COR-L47 (cell line): Measurements from ENCODE around the gene INHA.

ENCODE experiments used
- DNase-seq: peaks from one replicate; lab custom pipeline; 2025; lab: John Stamatoyannopoulos, UW

INHA gene

GRCh38 chr2:219540784-219541504 lies 31.2 kb upstream of the INHA start:
- DNase-seq = no peak

DNA sequence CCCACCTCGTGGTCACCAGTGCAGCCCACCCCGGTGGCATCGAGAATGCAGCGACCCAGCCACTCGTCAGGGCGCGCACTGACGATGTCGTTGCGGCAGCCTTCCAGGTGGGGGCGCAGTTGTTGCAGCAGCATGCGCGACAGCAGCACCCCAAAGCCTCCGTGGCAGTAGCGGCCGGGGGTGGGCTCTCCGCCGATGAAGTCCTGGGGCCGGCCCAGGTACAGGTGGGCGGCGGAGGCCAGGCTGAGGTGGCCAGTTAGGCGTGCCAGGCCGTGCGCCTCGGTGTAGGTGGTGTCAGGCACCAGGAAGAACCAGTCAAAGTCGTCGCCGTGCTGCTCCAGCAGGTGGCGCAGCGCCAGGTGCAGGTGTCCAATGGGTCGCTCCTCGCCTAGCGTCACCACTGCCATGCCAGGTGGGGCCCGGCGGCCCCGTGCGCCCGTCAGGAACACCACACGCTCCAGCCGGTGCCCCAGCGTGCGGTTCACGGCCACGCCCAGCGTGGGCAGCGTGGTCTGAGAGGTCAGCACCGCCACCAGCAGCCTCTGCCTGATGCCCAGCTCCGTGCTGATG lies 30.4 kb upstream of the INHA start:
- peak; percentile 87 for DNase-seq

GRCh38 chr2:219542931-219543595 lies 29.0 kb upstream of the INHA start:
- DNase-seq = peak; percentile 58

- DNase-seq = peak; percentile 97
These were observed 28.3 kb upstream of the INHA start, which contains the start of the genes CHPF and TMEM198 for GRCh38 chr2:219543596-219544358. CHPF (minus strand) TSS chr2:219543809; CDS start chr2:219543538, 271 bp downstream. TMEM198 (plus strand) TSS chr2:219544028; CDS start chr2:219544728, 700 bp downstream.

DNA sequence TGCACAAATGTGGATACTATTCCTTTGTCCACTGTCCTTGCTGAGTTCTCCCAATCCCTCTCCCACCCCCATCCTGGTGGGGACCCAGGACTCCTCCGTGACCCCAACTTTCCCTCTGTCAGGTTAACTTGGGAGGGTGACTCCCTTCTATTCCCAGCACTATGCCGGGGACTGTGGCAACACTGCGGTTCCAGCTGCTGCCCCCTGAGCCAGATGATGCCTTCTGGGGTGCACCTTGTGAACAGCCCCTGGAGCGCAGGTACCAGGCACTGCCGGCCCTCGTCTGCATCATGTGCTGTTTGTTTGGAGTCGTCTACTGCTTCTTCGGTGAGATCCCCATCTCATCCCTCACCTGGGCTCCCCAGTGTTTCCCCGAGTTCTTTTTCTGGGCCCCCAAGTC lies 27.5 kb upstream of the INHA start:
- DNase-seq = no peak

DNA sequence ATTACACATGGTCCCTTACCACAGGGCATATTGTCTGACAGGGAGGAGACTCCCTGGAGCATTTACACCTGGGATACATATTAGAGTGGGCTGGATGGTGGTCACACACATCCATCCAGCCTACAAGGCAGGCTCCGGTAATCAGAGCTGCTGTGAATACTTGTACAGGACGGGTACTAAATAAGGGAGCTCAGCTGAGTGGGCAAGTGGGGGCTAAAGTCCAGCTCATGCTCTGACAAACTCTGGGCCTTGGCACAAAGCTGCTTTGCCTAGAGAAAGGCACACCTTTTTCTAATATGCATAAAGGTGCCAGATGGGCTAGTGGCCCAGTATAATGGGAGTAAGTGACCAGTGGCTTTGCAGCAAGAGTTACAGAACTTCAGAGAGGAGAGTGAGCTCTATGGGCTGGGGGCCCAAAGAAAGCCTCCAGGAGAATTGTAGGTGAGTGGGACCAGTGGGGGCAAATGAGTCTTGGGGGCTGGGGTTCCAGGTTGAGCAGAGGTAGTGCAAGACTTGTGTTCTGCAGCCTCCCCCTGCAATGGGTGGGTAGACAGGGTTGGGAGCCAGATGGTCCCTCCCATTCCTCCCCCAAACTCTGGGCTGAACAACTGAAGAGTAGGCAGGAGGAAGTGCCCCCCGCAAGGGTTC lies 26.7 kb upstream of the INHA start:
- DNase-seq = no peak

GRCh38 chr2:219545943-219546352 lies 26.2 kb upstream of the INHA start:
- DNase-seq = no peak

DNA sequence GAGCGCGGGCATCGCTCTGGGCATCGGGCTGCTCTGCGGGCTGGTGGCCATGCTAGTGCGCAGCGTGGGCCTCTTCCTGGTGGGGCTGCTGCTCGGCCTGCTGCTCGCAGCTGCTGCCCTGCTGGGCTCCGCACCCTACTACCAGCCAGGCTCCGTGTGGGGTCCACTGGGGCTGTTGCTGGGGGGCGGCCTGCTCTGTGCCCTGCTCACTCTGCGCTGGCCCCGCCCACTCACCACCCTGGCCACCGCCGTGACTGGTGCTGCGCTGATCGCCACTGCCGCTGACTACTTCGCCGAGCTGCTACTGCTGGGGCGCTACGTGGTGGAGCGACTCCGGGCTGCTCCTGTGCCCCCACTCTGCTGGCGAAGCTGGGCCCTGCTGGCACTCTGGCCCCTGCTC lies 24.5 kb upstream of the INHA start:
- DNase-seq = no peak

DNA sequence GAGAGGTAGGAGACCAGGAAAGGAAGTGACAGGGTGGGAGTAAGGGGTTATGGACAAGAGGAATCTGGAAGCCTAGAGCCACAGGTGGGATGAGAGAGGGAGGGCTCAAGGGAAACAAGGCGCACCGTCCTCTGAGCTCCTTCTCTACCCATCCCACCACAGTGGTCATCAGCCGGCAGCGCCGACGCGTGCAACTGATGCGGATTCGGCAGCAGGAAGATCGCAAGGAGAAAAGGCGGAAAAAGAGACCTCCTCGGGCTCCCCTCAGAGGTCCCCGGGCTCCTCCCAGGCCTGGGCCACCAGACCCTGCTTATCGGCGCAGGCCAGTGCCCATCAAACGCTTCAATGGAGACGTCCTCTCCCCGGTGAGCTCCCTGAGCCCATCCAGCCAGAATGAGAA lies 23.1 kb upstream of the INHA start:
- no peak for DNase-seq

- no peak for DNase-seq
These were observed 22.5 kb upstream of the INHA start for GRCh38 chr2:219549619-219550018.

GRCh38 chr2:219551441-219552381 lies 20.4 kb upstream of the INHA start:
- no peak for DNase-seq

DNA sequence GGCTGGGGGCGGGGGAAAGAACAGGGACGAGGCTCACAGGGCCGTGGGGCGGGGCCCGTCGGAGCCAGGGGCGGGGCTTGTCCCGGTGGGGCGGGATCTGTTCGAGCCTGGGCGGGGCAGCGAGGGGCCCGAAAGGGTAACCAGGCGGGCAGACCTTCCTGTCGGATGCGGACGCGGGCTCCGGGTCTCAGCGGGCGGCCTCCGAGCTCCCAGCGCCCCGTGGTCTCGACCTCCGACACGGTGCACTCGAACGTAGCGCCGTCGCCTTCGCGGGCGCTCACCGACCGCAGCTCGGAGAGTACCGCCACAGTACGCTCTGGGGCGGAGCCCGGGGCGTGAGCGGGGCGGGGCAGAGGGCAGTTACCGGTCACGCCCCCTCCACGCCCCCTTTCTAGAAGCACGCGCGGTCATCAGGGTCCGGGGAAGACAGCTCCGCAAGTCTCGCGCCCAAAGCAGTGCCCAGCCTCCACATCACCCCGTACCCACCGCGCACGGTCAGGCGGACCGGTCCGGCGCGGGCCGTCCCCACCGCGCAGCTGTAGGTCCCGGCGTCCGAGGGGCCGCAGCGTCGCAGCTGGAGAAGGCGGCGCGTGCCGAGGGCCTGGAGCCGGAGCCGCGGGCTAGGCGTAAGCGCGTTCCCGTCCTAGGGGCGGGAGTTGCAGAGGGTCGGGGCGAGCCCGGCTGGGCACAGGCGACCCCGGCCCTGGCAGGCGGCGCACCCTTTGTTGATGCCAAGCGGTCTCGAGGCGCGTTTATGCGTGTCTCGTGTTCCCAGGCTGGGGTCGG lies 19.5 kb upstream of the INHA start:
- peak; percentile 74 for DNase-seq

GRCh38 chr2:219553168-219553417 lies 19.0 kb upstream of the INHA start:
- no peak for DNase-seq

GRCh38 chr2:219553463-219553963 lies 18.6 kb upstream of the INHA start:
- no peak for DNase-seq

DNA sequence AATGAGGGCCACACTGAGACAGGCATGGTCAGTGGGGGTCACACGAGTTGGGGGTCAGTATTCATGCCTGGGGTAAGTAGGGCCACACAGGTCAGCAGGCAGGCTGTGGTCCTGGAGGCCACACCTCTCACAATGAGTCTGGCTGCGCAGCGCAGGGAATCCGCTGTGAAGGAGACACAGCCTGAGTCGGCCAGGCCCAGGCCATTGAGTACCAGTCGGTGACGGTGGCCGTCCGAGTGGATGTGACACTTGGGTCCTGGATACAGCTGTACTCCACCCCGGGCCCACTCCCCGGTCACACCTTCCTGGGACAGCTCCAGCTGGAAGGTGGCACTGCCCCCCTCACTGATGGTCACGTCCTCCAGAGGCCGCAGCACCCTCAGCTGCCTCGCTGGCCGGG lies 17.8 kb upstream of the INHA start:
- no peak for DNase-seq

GRCh38 chr2:219555956-219556355 lies 16.2 kb upstream of the INHA start:
- no peak for DNase-seq

DNA sequence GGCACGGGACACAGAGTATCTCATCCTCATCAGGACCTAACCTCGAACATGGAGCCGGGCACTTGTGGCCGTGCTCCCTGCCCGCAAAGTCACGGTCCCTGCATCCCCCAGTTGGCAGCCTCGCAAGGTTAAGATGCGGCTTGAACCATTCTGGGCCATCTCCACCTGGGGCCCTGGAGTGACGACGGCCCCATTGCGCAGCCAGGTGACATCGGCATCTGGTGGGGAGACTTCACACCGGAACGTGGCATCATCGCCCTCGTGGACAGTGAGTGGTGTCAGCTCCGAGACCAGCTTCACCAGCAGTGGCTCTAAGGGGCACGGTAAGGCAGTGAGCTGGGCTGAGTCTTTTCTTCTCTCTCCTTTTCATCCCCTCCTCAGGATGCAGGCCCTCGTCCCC lies 15.7 kb upstream of the INHA start:
- no peak for DNase-seq

DNA sequence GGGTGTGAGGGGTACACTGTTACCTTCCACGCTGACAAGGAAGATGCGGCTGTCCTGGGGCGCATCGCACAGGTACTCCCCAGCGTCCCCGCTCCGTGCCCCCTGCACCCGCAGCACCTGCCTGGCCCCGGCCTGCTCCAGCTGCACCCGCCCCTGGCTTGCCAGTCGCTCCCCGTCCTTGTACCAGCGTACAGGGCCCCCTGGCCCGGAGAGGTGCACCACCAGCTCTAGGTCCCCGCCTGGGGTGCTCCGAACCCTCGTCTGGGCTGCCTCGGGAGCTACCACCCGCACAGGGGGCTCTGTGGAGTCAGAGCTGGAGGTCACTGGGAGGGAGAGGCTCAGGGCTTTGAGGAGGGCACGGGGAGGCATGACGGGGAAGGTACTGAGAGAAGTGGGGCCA lies 14.8 kb upstream of the INHA start:
- no peak for DNase-seq

GRCh38 chr2:219557791-219558785 lies 14.0 kb upstream of the INHA start:
- no peak for DNase-seq
